Stimulated activated CD8-positive, alpha-beta memory T cell treated with anti-CD3 and anti-CD28 coated beads, Interleukin-4, amount 100 ng/mL, for 4 hours (primary cell): Measurements from ENCODE around the gene CSF2RB.

Experiments used
- DNase-seq, 2 donors: peaks; one replicate each; pipeline ENCODE4 v3.0.0-alpha.2; 2020; ENCODE audit warnings: low read depth in 2 of 2, low spot score in 1 of 2

The CSF2RB gene

DNA sequence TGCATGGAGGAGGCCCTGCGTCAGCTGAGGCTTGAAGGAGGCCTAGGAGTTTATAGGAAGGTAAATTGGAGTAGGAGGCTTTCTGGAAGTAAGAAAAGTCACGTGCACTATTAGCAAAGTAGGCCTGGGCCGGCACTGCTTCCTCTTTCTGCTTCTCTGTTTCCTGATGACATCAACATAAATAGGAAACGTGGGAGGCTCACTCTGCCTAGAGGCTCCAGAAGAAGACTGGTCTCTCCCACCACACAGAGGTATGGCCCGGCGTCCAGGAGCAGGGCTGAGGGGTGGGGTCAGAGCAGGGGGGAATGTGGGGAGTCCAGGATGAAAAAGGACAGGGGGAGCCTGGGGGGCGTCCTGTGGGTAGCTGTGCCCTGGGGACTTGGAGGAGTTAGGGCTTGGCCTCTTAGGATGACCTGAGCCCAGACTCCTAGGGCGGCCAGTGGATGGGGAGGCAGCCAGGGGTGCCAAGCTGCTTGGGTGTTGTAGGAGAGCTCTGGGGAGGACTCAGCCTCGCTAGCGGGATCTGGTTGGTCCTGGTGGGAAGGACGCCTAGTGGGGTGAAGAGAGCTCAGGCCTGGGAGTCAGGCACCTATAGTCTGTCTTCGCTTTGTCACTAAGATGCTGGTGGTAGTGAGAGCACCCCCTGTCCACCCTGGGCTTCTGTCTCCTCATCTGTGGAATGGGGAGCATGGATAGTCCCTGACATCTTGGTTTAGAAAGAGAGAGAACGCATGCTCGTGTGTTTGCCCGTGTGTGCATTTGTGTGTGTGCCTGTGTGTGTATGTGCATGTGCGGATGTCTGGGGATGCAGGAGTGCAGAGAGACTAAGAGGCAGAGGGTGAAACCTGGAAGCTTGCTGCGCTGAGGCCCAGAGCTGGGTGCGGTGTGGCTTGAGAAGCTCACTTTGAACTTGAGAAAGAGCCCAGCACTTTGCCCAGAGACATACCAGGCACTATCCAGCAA, at the start of gene CSF2RB:
CSF2RB (plus strand) TSS at position 202 of the 963 bp plus-strand sequence. CDS start 8,580 bp downstream, outside the sequence.
- DNase-seq, result no peak

DNA sequence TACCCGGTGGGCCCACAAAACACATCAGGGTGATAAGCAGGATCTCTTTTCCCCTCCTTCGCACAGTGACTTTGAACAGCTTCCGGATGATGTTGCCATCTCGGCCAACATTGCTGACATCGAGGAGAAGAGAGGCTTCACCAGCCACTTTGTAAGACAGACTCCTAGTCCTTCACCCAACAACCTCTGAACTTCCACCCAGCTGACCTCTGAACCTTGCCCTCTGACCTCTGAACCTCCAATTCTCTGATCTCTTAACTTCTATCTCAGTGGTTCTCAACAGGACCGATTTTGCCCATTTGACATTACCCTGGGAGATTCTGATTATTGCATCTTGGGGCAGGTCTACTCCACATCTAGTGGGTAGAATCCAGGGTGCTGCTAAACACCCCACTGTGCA, 49.4 kb upstream of the CSF2RB start:
- no peak for DNase-seq

- no peak for DNase-seq
Observed at GRCh38 chr22:36864454-36865215, 48.8 kb upstream of the CSF2RB start.

DNA sequence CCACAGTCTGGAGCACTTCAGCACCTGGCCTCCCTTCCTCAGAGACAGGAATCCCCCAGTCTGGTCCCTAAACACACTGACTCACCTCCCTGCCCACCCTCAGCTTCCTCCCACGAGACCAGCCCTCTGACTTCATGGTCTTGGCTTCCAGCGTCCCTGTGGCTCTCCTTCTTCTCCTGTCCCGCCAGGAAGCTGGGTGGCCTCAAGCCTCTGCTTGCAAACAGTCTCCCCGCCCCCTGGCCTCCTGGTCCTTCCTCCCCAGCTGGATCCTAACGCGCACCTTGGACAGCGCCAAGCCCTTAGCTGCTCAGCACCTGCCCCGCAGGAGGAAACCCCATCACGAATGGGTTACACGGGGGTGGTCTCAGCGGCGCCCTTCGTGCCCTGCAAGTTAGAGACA, 48.1 kb upstream of the CSF2RB start:
- no peak for DNase-seq

- no peak for DNase-seq
Observed at GRCh38 chr22:36867695-36868094, 45.7 kb upstream of the CSF2RB start.

DNA sequence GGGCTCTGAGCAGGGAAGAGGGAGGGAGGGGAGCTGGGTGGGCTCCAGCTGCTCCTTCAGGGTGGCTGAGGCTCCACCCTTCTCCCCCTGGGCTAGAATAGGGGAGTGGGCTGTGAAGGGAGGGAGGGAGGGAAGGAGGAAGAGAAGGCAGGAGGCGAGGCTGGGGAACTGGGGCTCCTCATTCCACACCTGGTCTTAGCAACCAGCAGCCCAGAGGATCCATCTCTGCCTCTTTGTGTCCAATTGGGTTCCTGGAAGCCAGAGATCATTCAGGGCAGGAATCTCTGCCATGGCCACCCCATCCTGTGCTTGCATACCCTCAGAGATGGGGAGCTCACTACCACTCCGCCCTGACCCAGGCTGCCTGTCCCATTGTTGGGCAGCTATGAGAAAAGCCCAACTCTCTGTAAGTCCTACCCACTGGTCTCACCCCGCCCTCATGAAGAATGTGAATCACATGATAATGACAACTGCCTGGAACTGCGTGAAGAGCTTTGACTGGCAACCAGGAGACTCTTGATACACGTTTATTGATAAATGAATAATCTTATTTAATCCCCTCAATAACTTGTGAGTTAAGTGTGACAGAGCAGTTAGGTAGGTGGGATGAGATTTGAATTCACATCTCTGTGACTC, 44.8 kb upstream of the CSF2RB start:
- no peak for DNase-seq

- DNase-seq, result no peak
Observed at GRCh38 chr22:36870250-36870649, 43.2 kb upstream of the CSF2RB start.

DNA sequence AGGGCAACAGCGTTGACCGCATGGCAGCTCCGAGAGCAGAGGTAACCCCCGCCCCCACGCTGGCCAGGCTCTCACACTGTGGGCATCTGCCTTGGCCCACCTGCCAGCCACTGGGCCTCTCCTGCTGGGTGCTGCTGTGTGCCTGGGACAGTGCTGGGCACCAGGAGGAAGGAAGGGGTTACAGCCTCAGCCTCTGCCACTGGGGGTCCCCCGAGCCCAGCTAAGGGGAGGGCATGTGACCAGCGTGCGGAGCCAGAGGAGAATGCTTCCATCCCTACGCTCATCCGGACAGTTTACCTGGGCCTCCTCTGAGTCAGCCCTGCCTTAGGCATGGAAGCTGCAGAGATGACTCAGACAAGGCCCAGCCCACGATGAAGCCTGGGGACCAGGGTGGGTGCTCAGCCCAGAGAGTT, 41.8 kb upstream of the CSF2RB start:
- DNase-seq, result no peak

DNA sequence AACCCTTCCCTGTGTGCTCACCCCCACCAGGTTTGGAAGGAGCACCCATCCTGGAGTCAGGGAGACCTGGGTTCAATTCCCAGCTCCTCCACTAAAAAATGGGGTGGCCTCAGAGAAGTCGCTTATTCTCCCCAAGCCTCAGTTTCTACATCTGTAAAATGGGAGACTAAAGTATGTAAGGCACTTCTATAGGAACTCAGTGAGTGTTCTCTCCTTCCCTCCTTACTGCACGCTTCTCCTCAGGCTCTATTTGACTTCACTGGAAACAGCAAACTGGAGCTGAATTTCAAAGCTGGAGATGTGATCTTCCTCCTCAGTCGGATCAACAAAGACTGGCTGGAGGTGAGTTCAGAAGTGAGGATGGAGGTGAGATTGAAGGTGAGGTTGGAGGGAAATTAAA, 41.3 kb upstream of the CSF2RB start:
- no peak for DNase-seq

DNA sequence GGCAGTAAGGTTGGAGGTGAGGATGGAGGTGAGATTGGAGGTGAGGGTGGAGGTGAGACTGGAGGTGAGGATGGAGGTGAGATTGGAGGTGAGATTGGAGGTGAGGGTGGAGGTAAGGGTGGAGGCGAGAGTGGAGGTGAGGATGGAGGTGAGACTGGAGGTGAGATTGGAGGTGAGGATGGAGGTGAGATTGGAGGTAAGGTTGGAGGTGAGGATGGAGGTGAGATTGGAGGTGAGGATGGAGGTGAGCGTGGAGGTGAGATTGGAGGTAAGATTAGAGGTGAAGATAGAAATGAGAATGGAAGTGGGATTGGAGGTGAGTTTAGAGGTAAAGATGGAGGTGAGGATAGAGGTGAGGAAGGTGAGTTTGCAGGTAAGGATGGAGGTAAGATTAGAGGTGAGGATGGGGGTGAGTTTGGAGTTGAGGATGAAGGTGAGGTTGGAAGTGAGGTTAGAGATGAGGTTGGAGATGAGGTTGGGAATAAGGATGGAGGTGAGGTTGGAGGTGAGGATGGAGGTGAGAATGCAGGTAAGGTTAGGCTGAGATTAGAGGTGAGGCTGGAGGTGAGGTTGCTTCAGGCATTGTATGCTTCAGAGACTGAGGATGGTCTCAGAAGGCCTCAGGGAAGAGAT, 40.4 kb upstream of the CSF2RB start:
- DNase-seq, result no peak

- DNase-seq, result no peak
Observed at GRCh38 chr22:36873614-36874308, 39.7 kb upstream of the CSF2RB start.

- DNase-seq, result no peak
Observed at GRCh38 chr22:36874309-36874696, 39.1 kb upstream of the CSF2RB start.

DNA sequence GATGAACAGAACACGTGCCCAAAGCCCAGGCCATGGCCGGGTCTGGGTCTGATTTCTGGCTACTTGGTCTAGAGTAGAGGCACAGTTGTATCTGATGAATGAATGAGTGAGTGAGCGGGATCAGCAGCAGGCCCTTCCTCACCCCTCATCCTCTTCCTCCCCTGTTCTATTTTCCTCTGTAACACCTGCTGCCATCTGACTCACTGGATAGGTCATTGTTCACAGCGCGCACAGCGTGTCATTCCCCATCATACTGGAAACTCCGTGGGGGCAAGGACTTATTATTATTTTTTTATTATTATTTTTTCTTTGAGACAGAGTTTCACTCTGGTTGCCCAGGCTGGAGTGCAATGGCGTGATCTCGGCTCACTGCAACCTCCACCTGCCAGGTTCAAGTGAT, 38.7 kb upstream of the CSF2RB start:
- DNase-seq, result no peak

- no peak for DNase-seq
Observed at GRCh38 chr22:36875741-36876140, 37.7 kb upstream of the CSF2RB start.

GRCh38 chr22:36879775-36880174, 33.7 kb upstream of the CSF2RB start:
- no peak for DNase-seq

GRCh38 chr22:36881504-36882245, 31.8 kb upstream of the CSF2RB start:
- no peak for DNase-seq

GRCh38 chr22:36884349-36885158, 28.9 kb upstream of the CSF2RB start:
- no peak for DNase-seq

- DNase-seq, result no peak
Observed at GRCh38 chr22:36885474-36885873, 28.0 kb upstream of the CSF2RB start.

GRCh38 chr22:36886016-36886415, 27.4 kb upstream of the CSF2RB start:
- DNase-seq, result no peak
